Vagina (tissue), 2 donors: ENCODE measurements around the gene PSMA1. TPM values are rescaled to one million over a fixed set of nuclear protein-coding genes. Genes with fewer than 3 reads are reported as not detected.

ENCODE experiments used
- DNase-seq, 2 donors: peaks; one replicate each; pipeline ENCODE4 v3.0.0-alpha.2; 2017; ENCODE audit errors: extremely low spot score in 2 of 2
- H3K27ac ChIP-seq: fragments of 200-600 bp; sonication (generic); one replicate; pipeline ENCODE4 v1.5.1; 2019
- H3K27me3 ChIP-seq: fragments of 200-600 bp; sonication (generic); one replicate; pipeline ENCODE4 v1.5.1; 2019
- H3K36me3 ChIP-seq, 2 donors: fragments of 200-600 bp; sonication (generic); one replicate each; pipeline ENCODE4 v1.5.1; 2017 to 2019
- H3K4me1 ChIP-seq: fragments of 200-600 bp; sonication (generic); one replicate; pipeline ENCODE4 v1.5.1; 2019
- H3K4me3 ChIP-seq, 2 donors: fragments of 200-600 bp; sonication (generic); 1 replicate in 1 of 2; 2 replicates in 1 of 2; pipeline ENCODE4 v1.5.1; 2016 to 2019
- H3K9me3 ChIP-seq: fragments of 200-600 bp; sonication (generic); one replicate; pipeline ENCODE4 v1.5.1; 2019
- POLR2A ChIP-seq, 2 donors: fragments of 450-650 bp; IDR thresholded peaks; one replicate each; pipeline ENCODE4 v1.6.1; 2017; ENCODE audit warnings: antibody characterized with exemption in 2 of 2, mild to moderate bottlenecking in 2 of 2, moderate library complexity in 2 of 2
- POLR2AphosphoS5 ChIP-seq, 2 donors: sonication (generic); formaldehyde crosslinking; IDR thresholded peaks; one replicate each; pipeline ENCODE4 v1.9.0; 2017; ENCODE audit warnings: antibody characterized with exemption in 2 of 2, mild to moderate bottlenecking in 2 of 2, low read depth in 1 of 2; ENCODE audit not compliant: insufficient read depth in 1 of 2
- intact Hi-C: fragments of 100-400 bp; cut with DNase I; formaldehyde crosslinking; loops from one replicate; pipeline ENCODE4 v1.15.1; 2023
- total RNA-seq: library from RNA; depleted of rRNA; stranded (reverse); fragments of >200 nt; gene quantifications from one replicate; pipeline ENCODE4 v1.2.3, GENCODE V29; 2016
- TF ChIP-seq, protein P1 (sequence below), 3 experiments: fragments of 450-650 bp in 2 of 3; fragments of 200-600 bp in 1 of 3; sonication (generic) in 1 of 3; IDR thresholded peaks; one replicate each; pipeline ENCODE4 v1.5.1; 2017 to 2019; ENCODE audit warnings: antibody characterized with exemption in 3 of 3, mild to moderate bottlenecking in 2 of 3, moderate library complexity in 2 of 3

The PSMA1 gene
- total RNA-seq, 1 donor from 2014 or later, result 72.4 TPM

DNA sequence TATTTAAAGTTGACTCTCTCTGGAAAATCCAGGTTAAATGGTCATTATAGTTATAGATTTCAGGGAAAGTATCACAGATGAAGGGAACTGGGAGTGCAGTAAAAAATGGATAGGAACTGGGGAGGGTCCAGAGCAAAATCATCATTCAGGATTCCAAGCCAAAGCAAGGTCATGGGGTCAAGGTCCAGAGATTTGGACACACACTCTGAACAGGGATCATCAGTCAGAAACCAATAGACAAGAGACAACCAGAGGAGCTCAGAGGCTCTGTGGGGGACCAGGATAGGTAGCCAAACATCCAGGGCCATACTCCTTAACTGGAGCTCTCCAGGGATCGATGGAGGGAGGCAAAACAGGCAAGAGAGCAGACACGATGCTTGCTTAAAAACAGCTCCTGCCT is 27.3 kb upstream of the PSMA1 start:
- H3K4me1 ChIP-seq, result no peaks in the 10 kb centered on the region
- no peaks in the 10 kb centered on the region for H3K9me3 ChIP-seq
- H3K27ac ChIP-seq, result no peak overlapping the region
- no peaks in the 10 kb centered on the region for H3K27me3 ChIP-seq
- TF ChIP-seq POLR2A (IDR thresholded peaks at IDR 0.05) (no peak), POLR2AphosphoS5 (IDR thresholded peaks at IDR 0.05; ENCODE audit: insufficient read depth in 1 of 2, low read depth in 1 of 2) (no peak)
- TF ChIP-seq, protein P1, sequence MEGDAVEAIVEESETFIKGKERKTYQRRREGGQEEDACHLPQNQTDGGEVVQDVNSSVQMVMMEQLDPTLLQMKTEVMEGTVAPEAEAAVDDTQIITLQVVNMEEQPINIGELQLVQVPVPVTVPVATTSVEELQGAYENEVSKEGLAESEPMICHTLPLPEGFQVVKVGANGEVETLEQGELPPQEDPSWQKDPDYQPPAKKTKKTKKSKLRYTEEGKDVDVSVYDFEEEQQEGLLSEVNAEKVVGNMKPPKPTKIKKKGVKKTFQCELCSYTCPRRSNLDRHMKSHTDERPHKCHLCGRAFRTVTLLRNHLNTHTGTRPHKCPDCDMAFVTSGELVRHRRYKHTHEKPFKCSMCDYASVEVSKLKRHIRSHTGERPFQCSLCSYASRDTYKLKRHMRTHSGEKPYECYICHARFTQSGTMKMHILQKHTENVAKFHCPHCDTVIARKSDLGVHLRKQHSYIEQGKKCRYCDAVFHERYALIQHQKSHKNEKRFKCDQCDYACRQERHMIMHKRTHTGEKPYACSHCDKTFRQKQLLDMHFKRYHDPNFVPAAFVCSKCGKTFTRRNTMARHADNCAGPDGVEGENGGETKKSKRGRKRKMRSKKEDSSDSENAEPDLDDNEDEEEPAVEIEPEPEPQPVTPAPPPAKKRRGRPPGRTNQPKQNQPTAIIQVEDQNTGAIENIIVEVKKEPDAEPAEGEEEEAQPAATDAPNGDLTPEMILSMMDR (IDR thresholded peaks at IDR 0.05), result no peak
- DNase-seq, result no peak
- no peak overlapping the region for H3K4me3 ChIP-seq
- intact Hi-C loops, result no loop called here
- H3K36me3 ChIP-seq, result no peaks in the 10 kb centered on the region

DNA sequence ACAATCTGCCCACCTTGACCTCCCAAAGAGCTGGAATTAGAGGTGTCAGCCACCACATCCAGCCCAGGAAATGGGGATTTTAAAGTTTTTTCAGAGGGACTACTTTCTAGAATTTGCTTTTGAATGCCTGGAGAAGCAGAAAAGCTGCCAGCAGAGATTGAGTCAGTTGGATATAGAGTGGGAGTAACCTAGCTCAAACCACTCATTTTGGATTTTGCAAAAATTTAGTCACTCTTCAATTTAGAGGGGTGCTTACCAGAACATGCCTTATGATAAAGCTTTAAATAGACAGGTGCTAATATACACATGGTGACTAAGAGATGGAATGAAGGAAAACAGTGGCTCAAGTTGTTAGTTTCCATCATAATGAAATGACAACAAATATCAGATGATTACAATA is 26.5 kb upstream of the PSMA1 start:
- no peak overlapping the region for H3K27ac ChIP-seq
- intact Hi-C loops, result no loop called here
- H3K4me3 ChIP-seq, result no peak overlapping the region
- no peaks in the 10 kb centered on the region for H3K4me1 ChIP-seq
- H3K27me3 ChIP-seq, result no peaks in the 10 kb centered on the region
- no peaks in the 10 kb centered on the region for H3K9me3 ChIP-seq
- TF ChIP-seq, protein P1 (IDR thresholded peaks at IDR 0.05), result no peak
- no peak for TF ChIP-seq POLR2A (IDR thresholded peaks at IDR 0.05)
- no peak for TF ChIP-seq POLR2AphosphoS5 (IDR thresholded peaks at IDR 0.05; ENCODE audit: insufficient read depth in 1 of 2, low read depth in 1 of 2)
- DNase-seq, result no peak
- H3K36me3 ChIP-seq, result no peaks in the 10 kb centered on the region

DNA sequence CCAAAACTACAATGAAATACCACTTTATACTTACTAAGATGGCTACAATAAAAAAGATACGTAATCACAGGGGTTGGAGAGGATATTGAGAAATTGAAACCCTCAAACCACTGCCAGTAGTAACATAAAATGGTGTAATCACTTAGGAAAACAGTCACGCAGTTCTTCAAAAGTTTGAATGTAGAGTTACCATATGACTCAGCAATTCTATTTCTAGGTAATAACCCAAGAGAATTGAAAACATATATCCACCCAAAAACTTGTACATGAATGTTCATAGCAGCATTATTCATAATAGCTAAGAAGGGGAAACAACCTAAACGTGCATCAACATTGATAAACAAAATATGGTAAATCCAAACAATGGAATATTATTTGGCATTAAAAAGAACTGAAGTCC is 24.4 kb upstream of the PSMA1 start:
- intact Hi-C loops, result no loop called here
- DNase-seq, result no peak
- Histone ChIP-seq H3K4me3 (no peak overlapping the region), H3K4me1 (peaks cover 10% of the 10 kb centered on the region), H3K9me3 (no peaks in the 10 kb centered on the region), H3K27ac (no peak overlapping the region), H3K36me3 (no peaks in the 10 kb centered on the region), H3K27me3 (no peaks in the 10 kb centered on the region)
- no peak for TF ChIP-seq POLR2AphosphoS5 (IDR thresholded peaks at IDR 0.05; ENCODE audit: insufficient read depth in 1 of 2, low read depth in 1 of 2)
- no peak for TF ChIP-seq POLR2A (IDR thresholded peaks at IDR 0.05)
- TF ChIP-seq, protein P1 (IDR thresholded peaks at IDR 0.05), result no peak

DNA sequence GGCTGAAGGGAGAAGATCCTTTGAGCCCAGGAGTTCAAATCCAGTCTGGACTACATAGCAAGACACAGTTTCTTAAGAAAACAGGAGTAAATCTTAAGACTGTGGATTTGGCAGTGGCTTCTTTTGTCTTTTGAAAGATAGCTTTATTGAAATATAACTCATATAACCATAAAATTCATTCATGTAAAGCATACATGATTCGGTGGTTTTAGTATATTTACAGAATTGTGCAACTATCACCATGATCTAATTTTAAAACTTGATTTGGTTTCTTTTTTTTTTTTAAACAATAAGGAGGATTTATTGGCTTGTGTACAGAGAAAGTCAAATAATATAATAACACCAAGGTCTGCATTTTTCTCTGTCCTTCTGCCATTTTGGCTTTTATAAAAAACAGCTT is 23.1 kb upstream of the PSMA1 start:
- Histone ChIP-seq H3K9me3 (no peaks in the 10 kb centered on the region), H3K4me3 (no peak overlapping the region), H3K4me1 (peaks cover 10% of the 10 kb centered on the region), H3K27ac (no peak overlapping the region), H3K27me3 (no peaks in the 10 kb centered on the region), H3K36me3 (no peaks in the 10 kb centered on the region)
- no peak for TF ChIP-seq POLR2AphosphoS5 (IDR thresholded peaks at IDR 0.05; ENCODE audit: insufficient read depth in 1 of 2, low read depth in 1 of 2)
- TF ChIP-seq, protein P1 (IDR thresholded peaks at IDR 0.05), result no peak
- no peak for TF ChIP-seq POLR2A (IDR thresholded peaks at IDR 0.05)
- no peak for DNase-seq
- intact Hi-C loops, result no loop called here

DNA sequence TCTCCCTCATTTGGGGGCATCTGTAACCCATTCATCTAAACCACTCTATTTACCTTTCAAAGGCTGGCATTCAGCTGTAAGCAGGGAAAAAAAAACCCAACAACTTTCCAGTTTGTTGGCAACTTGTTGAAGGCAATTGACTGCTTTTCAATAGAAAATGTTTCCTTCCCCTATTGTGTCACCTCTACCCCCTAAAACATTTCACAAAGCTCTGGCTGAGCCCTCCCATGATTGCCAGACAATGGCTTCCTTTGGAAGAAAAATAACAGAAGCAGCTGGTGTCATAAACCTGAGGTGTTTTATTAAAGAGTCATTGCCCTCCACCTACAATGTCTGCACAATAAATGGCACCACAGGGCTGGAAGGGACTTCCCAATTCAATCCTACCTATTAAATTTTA is 22.1 kb upstream of the PSMA1 start:
- intact Hi-C loops, result no loop called here

More for the DNA sequence above, 22.1 kb upstream of the PSMA1 start:
- Histone ChIP-seq H3K4me3 (no peak overlapping the region), H3K27me3 (no peaks in the 10 kb centered on the region), H3K27ac (no peak overlapping the region), H3K36me3 (no peaks in the 10 kb centered on the region), H3K9me3 (no peaks in the 10 kb centered on the region), H3K4me1 (peaks cover 10% of the 10 kb centered on the region)
- TF ChIP-seq POLR2A (IDR thresholded peaks at IDR 0.05) (no peak), POLR2AphosphoS5 (IDR thresholded peaks at IDR 0.05; ENCODE audit: insufficient read depth in 1 of 2, low read depth in 1 of 2) (no peak)
- TF ChIP-seq, protein P1 (IDR thresholded peaks at IDR 0.05), result no peak
- no peak for DNase-seq
